Raji (cell line): Measurements from ENCODE around the gene SKIL.

Experiments
- POLR2A ChIP-seq: IDR thresholded peaks from 2 replicates; pipeline ENCODE4 v1.6.1; 2011; ENCODE audit warnings: low read depth, low read length, control low read depth; ENCODE audit not compliant: insufficient read depth

SKIL gene

DNA sequence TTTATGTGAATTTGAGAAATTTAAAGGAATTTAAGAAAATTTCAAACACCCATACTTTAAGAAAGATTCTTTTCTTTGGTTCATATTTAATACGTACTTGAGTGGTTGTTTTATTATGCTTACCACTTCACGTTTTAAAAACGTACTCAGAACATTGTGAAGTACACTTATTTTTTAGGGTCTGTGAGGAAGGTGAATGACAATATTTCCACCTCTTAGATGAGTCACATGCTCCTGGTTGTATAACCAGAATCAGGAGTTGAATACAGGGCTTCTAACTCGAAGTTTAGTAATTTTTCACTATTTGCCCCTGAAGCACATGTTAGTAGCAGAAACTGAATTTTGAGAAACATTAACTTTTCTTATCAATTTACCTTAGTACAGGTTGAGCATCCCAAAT, 7.5 kb downstream of the SKIL start:
- TF ChIP-seq POLR2A = no peak

DNA sequence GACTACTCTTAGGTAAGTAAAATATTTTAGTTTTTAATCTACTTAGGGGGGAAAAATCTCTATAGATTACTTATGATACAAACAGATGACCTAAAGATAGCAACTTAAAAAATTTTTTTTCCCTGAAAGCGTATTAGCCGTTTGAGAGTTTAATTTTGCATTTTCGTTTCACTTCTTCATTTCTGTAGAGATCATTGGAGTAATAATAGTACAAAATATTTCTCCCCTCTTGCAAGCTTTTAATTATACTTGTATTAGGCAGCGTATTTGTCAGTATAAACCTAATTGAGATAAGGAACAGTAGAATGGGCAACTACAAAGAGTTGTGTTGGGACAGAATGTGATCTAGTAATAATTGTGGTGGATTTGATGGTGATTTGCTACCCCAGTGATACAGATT, 10.3 kb downstream of the SKIL start:
- TF ChIP-seq POLR2A = no peak

DNA sequence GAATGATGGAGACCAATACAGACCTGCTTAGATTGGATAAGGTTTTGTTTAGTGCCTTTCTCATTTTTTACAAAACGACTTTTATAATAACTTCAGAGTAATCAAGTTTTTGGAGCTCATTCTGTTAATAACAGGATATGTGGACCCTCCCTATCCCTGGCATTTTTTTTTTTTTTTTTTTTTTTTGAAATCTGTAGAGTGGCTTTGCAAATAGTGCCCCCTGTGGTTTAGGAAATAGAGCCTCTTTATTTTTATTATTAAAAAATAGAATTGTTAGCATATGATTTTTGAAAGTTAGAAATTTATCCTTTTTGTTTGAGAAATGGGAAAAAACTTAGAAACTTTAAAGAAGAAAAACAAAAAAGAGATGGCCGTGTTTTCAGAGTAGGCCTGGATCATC, 11.4 kb downstream of the SKIL start:
- no peak for TF ChIP-seq POLR2A

DNA sequence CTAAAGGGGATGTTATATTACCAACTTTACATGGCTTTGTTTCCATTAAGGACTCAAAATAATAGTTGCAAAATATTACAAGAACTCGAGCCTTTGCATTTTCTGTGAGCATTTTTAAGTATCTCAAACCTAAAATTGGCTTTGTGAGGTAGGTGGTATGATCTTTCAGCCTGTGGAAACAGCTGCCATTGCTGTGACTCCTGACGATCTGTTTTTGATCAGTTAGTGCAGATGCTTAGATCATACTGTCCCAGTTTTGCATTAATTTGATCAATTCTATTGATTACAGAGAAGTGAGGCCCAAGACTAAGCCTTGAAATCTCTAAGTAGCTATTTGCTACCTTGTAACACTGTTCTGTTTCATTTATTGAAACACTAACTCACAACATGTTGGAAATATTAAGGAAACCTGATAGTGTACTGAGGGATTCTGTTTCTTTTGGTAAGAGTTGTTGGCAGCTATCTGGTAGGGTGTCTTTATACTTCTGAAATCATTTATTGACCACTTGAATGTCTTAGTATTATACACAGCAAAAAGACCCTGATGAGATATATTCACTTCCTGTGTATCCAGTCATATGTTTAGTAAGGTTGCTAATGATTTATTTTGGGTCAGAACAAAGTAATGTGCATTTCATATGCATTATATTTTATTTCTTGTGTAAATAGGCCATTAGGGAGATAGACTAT, 14.8 kb downstream of the SKIL start:
- TF ChIP-seq POLR2A = no peak

DNA sequence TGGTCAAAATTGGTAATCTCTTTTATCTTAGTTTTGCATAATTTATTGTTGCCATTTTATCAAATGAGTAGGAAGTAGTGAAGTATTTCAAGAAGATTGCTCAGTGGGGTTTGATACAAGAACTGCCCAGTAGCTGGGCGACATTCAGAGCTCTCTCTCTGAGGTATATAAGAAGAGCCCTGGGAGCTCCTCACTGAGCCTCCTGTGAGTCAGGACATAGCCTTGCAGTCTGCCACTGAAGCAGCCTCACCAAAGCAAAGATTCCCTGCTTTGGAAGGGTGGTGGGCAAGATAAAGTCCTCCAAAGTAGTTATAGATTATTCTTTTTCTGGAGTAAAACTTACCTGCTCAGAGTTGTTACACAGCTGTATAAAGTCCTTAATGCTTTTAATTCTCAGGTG, 26.1 kb downstream of the SKIL start:
- no peak for TF ChIP-seq POLR2A

DNA sequence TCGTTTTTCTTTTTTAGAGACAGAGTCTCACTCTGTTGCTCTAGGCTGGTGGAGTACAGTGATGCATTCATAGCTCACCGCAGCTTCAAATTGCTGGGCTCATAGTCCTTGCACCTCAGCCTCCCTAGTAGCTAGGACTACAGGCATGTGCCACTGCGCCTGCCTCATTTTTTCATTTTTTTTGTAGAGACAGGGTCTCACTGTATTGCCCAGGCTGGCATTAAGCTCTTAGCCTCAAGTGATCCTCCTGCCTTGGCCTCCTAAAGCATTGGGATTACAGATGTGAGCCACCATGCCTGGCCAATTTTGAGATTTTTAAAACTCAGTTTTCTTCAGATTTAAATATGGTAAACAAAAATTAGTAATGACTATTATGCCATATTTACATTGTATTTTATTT, 29.0 kb downstream of the SKIL start:
- no peak for TF ChIP-seq POLR2A

DNA sequence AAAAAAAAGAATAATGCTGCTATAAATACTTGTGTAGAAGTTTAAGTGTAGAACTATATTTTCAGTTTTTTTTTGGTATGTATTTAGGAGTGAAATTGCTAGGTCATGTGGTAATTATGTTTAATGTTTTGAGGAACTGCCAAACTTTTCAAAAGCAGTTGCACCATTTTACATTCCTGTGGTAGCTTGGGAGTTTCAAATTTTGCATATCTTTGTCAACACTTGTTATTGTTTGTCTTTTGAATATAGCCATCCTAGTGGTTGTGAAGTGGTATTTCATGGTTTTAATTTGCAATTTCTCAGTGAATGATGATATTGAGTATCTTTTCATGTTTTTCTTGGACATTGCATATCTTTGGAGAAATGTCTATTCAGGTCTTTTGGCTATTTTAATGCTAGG, 30.4 kb downstream of the SKIL start:
- TF ChIP-seq POLR2A = no peak

DNA sequence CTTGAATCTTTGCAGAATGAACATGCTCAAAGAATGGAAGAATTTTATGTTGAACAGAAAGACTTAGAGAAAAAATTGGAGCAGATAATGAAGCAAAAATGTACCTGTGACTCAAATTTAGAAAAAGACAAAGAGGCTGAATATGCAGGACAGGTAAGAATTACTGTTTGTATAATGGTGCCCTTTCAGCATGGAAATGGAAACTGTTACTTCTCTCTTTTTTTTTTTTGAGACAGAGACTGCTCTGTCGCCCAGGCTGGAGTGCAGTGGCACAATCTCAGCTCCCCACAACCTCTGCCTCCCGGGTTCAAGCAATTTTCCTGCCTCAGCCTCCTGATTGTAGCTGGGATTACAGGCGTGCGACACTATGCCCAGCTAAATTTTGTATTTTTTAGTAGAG, 33.6 kb downstream of the SKIL start:
- TF ChIP-seq POLR2A = no peak

DNA sequence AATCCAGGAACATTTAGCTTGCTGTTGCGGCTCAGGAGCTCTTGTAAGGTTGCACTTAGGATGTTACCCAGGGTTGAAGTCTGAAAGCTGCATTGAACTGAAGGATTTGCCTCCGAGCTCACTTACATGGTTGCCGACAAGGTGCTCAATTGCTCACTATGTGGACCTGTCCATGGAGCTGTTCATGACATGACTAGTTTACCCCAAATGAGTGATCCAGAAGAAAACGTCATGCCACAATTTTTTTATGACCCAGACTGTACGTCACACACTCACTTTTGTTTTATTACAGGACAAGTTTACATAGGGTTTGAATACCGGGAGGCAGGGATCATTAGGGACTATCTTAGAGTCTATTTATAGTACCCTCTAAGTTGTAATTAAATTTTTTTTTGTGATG, 40.2 kb downstream of the SKIL start:
- no peak for TF ChIP-seq POLR2A

DNA sequence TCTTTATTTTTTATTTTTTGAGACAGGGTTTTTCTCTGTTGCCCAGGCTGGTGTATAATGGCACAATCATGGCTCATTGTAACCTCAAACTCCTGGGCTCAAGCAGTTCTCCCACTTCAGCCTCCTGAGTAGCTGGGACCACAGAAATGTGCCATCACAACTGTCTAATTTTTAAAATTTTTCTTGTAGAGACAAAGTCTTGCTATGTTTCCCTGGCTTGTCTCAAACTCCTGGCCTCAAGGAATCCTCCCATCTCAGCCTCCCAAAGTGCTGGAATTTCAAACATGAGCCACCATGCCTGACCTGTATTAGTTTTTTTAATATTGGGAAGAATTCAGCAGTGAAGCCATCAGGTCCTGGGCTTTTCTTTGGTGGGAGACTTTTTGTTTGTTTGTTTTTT, 47.6 kb downstream of the SKIL start:
- TF ChIP-seq POLR2A = no peak

DNA sequence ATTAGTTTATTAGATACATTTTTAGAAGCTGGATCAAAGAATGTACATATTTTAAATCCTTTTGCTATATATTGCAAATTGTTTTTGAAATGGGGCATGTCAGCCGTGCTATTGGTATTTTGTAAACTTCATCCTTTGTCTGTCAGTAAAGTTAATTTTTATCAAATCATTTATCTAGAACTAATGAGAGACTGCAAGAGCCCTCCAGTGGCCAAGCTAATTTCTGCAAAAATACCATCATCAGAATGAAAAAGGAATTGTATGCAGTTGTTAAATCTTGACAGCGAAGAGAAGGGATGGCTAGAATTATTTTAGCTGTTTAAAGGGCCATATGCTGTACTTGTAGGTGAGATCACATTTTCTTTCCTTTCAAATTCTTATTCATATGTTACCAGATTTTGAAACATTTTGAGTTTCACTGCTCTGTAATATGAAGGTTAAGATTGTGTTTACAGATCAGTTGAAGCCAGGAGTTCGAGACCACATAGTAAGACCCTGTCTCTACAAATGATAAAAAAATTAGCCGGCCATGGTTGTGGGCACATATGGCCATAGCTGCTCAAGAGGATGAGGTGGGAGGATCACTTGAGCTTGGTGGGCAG, 53.0 kb downstream of the SKIL start:
- TF ChIP-seq POLR2A = no peak

DNA sequence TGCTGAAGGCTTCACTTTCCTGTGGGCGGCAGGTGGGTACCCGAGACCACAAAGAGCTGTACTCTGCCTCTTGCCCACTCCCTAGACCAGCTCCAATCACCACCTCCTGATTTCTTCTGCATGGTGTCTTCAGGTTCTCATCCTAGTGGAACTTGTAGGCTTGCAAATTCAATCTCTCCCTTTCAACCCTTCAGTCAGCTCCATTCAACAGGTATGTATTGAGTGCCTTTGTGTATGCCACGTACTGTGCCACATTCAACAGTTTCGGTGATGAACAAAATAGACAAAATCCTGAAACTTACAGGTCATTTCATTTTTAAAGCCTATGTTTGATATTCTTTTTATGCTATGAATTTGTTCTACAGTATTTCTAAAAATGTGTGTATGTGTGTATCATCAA, 55.8 kb downstream of the SKIL start:
- TF ChIP-seq POLR2A = no peak

DNA sequence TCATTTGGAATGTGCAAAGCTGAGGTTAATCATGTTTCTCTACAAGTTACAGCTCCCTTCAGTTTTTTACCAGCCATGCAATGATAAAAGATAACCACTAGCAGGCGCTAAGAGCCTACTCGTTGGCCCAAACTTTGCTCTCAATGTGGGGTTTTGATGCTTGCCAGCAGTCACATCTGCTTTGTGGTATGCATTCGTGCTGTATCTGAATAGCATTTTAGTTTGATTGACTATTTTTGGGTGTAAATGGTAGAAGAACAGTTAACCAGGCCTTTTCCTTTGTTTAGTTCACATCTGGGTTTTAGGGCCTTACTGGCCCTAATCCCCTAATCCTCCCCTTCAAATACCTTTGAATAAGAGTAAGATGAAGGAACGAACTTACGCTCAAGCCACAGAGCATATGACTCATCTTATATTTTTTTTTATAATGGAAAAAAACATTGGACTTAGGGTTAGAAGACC, 56.7 kb downstream of the SKIL start:
- no peak for TF ChIP-seq POLR2A

DNA sequence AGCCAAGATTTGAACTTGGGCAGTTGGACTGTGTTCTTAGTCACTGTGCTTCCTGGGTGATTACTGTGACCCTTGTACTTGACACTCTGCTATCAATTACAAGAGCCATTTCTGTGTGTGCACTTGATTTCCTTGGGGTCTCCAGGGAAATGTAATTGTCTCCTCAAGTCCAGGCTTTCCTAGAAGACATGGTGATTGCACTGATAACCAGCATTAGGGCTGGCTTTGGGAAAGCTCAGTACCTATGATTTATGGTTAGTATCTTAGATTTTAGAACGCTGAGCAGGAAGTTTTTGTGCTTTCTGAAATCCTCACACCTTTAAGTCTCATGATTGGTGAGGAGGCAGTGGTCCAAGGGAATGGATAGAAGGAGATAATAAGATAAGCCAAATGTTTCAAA, 59.6 kb downstream of the SKIL start:
- no peak for TF ChIP-seq POLR2A

DNA sequence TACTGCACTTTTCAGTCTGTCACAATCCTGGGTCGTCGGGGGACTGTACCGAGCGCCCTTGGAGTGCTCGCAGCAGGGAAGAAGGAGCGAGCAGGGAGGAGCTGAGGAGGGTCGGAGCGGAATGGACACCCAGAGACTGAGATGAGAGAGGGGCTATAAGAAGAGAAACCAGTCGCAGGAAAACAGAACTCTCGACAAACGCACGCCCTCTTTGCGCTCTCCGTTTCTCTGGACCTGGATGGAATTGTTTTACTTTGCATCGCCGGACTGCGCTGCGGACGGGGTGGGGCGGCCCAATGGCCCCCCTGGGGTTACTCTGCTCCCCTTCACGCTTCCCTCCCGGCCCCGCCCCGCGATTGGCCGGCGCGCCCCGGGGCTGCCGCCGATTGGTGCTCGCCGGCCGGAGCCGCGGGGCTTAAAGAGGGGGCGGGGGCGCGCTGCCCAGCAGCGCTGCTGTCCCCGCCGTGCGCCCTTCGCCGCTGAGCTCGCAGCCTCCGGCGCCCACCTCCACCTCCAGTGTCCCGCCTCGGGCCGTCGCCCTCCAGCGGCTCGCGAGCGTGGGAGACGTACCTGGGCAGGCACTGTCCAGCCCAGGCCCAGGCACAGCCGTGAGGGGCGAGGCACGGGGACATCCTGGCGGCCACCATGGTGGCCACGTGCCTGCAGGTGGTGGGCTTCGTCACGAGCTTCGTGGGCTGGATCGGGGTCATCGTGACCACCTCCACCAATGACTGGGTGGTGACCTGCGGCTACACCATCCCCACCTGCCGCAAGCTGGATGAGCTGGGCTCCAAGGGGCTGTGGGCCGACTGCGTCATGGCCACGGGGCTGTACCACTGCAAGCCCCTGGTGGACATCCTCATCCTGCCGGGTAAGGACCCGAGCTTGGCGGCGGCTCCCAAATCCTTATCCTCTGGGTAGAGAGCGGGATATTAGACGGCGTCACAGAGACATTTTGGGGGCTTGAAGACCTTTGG, 61.2 kb downstream of the SKIL start, which contains the start of gene CLDN11:
TSS of gene CLDN11 (plus strand) at position 447 of the 977 bp plus-strand sequence. CDS start at position 646, 199 bp downstream.
- no peak for TF ChIP-seq POLR2A
